Astrocyte (in vitro differentiated cells and primary cell): ENCODE measurements around the gene ABCA3.

Source experiments
- CTCF ChIP-seq: IDR thresholded peaks from 2 replicates; pipeline ENCODE4 v1.5.1; 2011; ENCODE audit warnings: low read depth, mild to moderate bottlenecking, inconsistent platforms, low read length, moderate library complexity; ENCODE audit not compliant: insufficient read depth
- EZH2 ChIP-seq: IDR thresholded peaks from 2 replicates; pipeline ENCODE4 v1.6.1; 2012; ENCODE audit warnings: mild to moderate bottlenecking, low read length, inconsistent platforms; ENCODE audit not compliant: insufficient read depth

DNA sequence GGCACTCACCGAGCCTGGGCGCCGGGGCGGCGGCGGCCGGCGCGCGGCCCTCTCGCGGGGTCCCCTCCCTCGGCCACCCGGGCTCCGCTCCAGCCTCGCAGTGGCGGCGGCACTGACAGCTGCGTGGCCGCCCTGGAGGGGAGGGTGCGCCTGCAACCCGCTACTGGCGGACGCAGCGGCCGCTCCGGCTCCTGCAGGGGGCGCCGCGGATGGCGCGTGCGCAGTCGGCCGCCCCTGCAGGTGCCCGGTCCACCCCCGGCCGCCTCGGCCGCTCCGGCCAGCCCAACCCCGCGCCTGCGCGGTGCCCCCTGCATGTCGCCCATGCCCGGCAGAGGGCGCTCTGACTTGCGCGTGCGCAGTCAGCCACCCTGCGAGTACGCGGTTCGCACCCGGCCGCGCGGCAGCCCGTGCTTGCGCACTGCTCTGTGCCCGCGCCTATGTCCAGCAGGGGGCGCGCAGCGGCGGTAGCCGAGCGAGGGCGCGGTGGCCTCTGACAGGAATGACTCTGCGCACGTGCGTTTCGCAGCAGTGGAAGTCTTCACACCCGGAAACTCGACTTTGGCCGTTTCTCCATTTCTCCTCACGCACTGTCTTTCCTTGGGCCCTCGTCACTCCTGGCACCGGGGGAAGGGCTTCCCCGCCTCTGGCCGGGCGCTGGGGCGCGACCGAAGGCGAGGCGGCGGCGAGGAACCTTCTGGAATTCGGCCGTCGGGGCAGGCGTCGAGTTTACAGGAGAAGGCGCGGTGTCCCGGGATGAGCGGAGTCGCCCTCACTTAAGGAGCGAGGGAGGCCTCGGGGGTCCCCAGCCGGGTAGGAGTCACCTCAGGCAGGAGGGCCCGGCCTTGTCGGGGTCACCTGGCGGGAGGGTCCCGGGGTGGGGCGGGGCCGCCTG, at the start of gene ABCA3:
- TF ChIP-seq CTCF (peak; percentile 85), EZH2 (no peak)
